Measurements from ENCODE around the gene SIDT2. TPM values are rescaled to one million over a fixed set of nuclear protein-coding genes. Genes with fewer than 3 reads are reported as not detected.

The SIDT2 gene
- total RNA-seq, 2 donors from 2014 or later = 39.3 to 43.0 TPM

DNA sequence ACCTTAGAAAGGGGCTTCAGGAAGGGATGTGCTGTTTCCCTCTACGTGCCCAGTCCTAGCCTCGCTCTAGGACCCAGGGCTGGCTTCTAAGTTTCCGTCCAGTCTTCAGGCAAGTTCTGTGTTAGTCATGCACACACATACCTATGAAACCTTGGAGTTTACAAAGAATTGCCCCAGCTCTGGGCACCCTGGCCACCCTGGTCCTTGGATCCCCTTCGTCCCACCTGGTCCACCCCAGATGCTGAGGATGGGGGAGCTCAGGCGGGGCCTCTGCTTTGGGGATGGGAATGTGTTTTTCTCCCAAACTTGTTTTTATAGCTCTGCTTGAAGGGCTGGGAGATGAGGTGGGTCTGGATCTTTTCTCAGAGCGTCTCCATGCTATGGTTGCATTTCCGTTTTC, 18.5 kb downstream of the SIDT2 start:
- Mint-ChIP-seq H3K9me3 (no peaks in the 10 kb centered on the region), H3K27ac (no peak overlapping the region), H3K4me3 (no peak overlapping the region), H3K36me3 (ENCODE audit: low read depth) (peaks cover 23% of the 10 kb centered on the region), H3K27me3 (ENCODE audit: insufficient read depth) (no peaks in the 10 kb centered on the region), H3K4me1 (peaks cover 33% of the 10 kb centered on the region)
- Histone ChIP-seq H3K9ac (ENCODE audit: extremely low read depth, low read length, poor library complexity, severe bottlenecking) (no peak overlapping the region), H3K36me3 (ENCODE audit: control insufficient read depth, insufficient read depth, low read length) (peaks cover 8% of the 10 kb centered on the region), H3K27me3 (ENCODE audit: control insufficient read depth, insufficient read depth, low read length, poor library complexity, severe bottlenecking) (no peaks in the 10 kb centered on the region), H3K4me3 (ENCODE audit: low read length) (no peak overlapping the region), H3K4me1 (ENCODE audit: control insufficient read depth, insufficient read depth, low read length) (peaks cover 13% of the 10 kb centered on the region), H3K27ac (ENCODE audit: low read depth, low read length) (no peak overlapping the region), H3K9me3 (ENCODE audit: control insufficient read depth, low read length) (no peaks in the 10 kb centered on the region)
- TF ChIP-seq, protein P1, sequence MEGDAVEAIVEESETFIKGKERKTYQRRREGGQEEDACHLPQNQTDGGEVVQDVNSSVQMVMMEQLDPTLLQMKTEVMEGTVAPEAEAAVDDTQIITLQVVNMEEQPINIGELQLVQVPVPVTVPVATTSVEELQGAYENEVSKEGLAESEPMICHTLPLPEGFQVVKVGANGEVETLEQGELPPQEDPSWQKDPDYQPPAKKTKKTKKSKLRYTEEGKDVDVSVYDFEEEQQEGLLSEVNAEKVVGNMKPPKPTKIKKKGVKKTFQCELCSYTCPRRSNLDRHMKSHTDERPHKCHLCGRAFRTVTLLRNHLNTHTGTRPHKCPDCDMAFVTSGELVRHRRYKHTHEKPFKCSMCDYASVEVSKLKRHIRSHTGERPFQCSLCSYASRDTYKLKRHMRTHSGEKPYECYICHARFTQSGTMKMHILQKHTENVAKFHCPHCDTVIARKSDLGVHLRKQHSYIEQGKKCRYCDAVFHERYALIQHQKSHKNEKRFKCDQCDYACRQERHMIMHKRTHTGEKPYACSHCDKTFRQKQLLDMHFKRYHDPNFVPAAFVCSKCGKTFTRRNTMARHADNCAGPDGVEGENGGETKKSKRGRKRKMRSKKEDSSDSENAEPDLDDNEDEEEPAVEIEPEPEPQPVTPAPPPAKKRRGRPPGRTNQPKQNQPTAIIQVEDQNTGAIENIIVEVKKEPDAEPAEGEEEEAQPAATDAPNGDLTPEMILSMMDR (conservative IDR thresholded peaks at IDR 0.05) = no peak
- no peak for DNase-seq
- WGBS, 2 experiments (ENCODE audit: insufficient coverage in 1 of 2, insufficient read length in 1 of 2) = 91 to 98% methylated on average over 5 to 7 of the region's 7 CpGs

DNA sequence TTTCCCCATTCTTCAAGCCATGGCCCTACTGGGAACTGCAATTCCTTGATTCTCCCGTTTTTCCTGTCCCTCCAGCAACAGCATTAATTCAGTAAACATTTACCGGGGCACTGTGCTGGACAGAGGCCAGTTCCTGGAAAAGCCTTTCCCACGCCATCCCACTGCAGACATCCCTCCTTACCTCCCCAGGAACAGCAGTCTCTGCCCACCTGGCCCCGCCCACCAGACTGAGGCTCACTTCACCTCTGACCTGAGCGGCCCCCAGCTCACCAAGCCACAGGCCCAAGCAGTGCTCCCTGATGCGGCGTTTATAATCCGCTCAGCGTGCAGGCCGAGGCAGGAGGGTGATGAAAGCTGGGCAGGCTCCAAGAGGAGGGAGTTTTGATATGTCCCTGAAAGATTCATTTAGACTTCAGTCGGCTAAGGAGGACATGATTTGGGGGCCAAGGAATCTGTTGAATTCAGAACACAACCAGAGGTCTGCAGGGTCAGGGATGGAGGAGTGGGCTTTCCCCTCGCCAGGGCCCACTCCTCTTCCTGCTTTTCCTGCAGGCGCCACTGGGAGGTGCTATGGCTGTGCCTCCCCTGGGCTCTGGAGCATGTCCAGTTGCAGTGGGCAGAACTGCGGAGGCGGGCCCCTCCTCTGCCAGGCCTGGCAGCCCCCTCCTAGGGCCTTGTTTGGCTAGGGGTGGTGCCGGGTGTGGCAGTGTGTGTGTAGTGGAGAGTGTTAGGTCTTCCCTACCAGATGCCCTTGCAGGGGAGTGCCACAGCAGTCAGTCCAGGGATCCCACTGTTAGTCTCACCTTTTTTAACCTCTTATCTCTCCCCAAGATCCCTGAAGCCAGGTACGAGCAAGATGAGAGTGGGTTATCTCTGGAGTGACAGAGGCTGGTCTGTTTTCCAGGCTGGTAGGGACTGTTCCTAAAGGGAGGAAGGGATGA, 19.2 kb downstream of the SIDT2 start:
- Histone ChIP-seq H3K27me3 (ENCODE audit: control insufficient read depth, insufficient read depth, low read length, poor library complexity, severe bottlenecking) (no peaks in the 10 kb centered on the region), H3K9me3 (ENCODE audit: control insufficient read depth, low read length) (no peaks in the 10 kb centered on the region), H3K9ac (ENCODE audit: extremely low read depth, low read length, poor library complexity, severe bottlenecking) (peak overlapping the region; percentile 86), H3K27ac (ENCODE audit: low read depth, low read length) (no peak overlapping the region), H3K4me3 (ENCODE audit: low read length) (peak overlapping the region; percentile 88), H3K36me3 (ENCODE audit: control insufficient read depth, insufficient read depth, low read length) (peaks cover 15% of the 10 kb centered on the region), H3K4me1 (ENCODE audit: control insufficient read depth, insufficient read depth, low read length) (peaks cover 13% of the 10 kb centered on the region)
- Mint-ChIP-seq H3K27me3 (ENCODE audit: insufficient read depth) (no peaks in the 10 kb centered on the region), H3K4me3 (peak overlapping the region; percentile 64), H3K27ac (peak overlapping the region; percentile 88), H3K4me1 (peaks cover 33% of the 10 kb centered on the region), H3K36me3 (ENCODE audit: low read depth) (peaks cover 23% of the 10 kb centered on the region), H3K9me3 (no peaks in the 10 kb centered on the region)
- TF ChIP-seq, protein P1 (conservative IDR thresholded peaks at IDR 0.05) = peak; percentile 89
- WGBS, 2 experiments (ENCODE audit: insufficient coverage in 1 of 2, insufficient read length in 1 of 2) = 64 to 83% methylated on average over 8 to 17 of the region's 17 CpGs
- peak; percentile 94 for DNase-seq

DNA sequence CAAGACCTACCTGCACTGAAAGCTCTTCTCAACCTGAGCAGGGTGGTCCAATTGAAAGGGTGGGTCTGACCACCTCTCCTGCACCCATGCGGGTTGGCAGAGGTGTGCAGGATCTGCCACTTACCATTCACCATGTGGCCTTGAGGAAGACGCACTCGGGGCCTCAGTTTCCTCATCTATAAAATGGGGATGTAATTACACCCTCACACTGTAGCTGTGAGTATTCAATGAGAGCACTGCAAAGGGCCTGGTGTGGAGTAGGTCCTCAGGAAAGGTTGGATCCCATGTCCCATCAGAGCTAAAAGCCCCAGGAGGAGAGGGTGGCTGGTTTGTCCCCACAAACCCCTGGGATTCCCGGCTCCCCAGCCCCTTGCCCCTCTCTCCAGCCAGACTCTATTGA, 20.1 kb downstream of the SIDT2 start:
- Mint-ChIP-seq H3K36me3 (ENCODE audit: low read depth) (peaks cover 27% of the 10 kb centered on the region), H3K4me3 (peak overlapping the region; percentile 64), H3K27ac (peak overlapping the region; percentile 88), H3K27me3 (ENCODE audit: insufficient read depth) (no peaks in the 10 kb centered on the region), H3K9me3 (no peaks in the 10 kb centered on the region), H3K4me1 (peaks cover 37% of the 10 kb centered on the region)
- H3K9me3 ChIP-seq (ENCODE audit: control insufficient read depth, low read length) = no peaks in the 10 kb centered on the region
- H3K4me3 ChIP-seq (ENCODE audit: low read length) = peak overlapping the region; percentile 88
- H3K27ac ChIP-seq (ENCODE audit: low read depth, low read length) = peak overlapping the region; percentile 59
- H3K36me3 ChIP-seq (ENCODE audit: control insufficient read depth, insufficient read depth, low read length) = peaks cover 23% of the 10 kb centered on the region
- peaks cover 13% of the 10 kb centered on the region for H3K4me1 ChIP-seq (ENCODE audit: control insufficient read depth, insufficient read depth, low read length)
- no peak for DNase-seq
- WGBS, 2 experiments (ENCODE audit: insufficient coverage in 1 of 2, insufficient read length in 1 of 2) = 62% methylated on average over 4 of the region's 4 CpGs; no CpG with 5 or more reads in 1 of the 2 experiments
- peak overlapping the region; percentile 86 for H3K9ac ChIP-seq (ENCODE audit: extremely low read depth, low read length, poor library complexity, severe bottlenecking)
- TF ChIP-seq, protein P1 (conservative IDR thresholded peaks at IDR 0.05) = no peak
- no peaks in the 10 kb centered on the region for H3K27me3 ChIP-seq (ENCODE audit: control insufficient read depth, insufficient read depth, low read length, poor library complexity, severe bottlenecking)
